Liver (tissue), 9 donors: ENCODE measurements around the gene UVSSA. TPM values are rescaled to one million over a fixed set of nuclear protein-coding genes. Genes with fewer than 3 reads are reported as not detected.

Source experiments
- DNase-seq: peaks from one replicate; pipeline ENCODE4 v3.0.0-alpha.2; 2017; ENCODE audit warnings: low spot score
- H3K27ac ChIP-seq, 2 donors: one replicate each; pipeline ENCODE4 v1.7.0; 2013; ENCODE audit warnings: inconsistent platforms in 2 of 2, low read length in 2 of 2, control low read depth in 1 of 2, low read depth in 1 of 2, mild to moderate bottlenecking in 1 of 2
- H3K27me3 ChIP-seq, 4 donors: one replicate each; pipeline versions ENCODE4 v1.6.1 to v1.7.0; 2013; ENCODE audit warnings: low read length in 3 of 4, inconsistent platforms in 1 of 4, mild to moderate bottlenecking in 1 of 4, moderate library complexity in 1 of 4; ENCODE audit not compliant: control insufficient read depth in 4 of 4, insufficient read depth in 4 of 4
- H3K36me3 ChIP-seq, 4 donors: one replicate each; pipeline versions ENCODE4 v1.6.1 to v1.7.0; 2013; ENCODE audit warnings: low read length in 3 of 4, mild to moderate bottlenecking in 3 of 4, low read depth in 1 of 4, moderate library complexity in 1 of 4; ENCODE audit not compliant: control insufficient read depth in 4 of 4, insufficient read depth in 3 of 4
- H3K4me1 ChIP-seq, 4 donors: one replicate each; pipeline versions ENCODE4 v1.6.1 to v1.7.0; 2013; ENCODE audit warnings: low read length in 3 of 4, mild to moderate bottlenecking in 3 of 4, moderate library complexity in 1 of 4; ENCODE audit not compliant: control insufficient read depth in 4 of 4, insufficient read depth in 4 of 4
- H3K4me3 ChIP-seq, 3 donors: one replicate each; pipeline versions ENCODE4 v1.6.1 to v1.7.0; 2013; ENCODE audit warnings: low read length in 3 of 3, control low read depth in 1 of 3, low read depth in 1 of 3, mild to moderate bottlenecking in 1 of 3
- H3K9ac ChIP-seq, 2 donors: one replicate each; pipeline ENCODE4 v1.7.0; 2013; ENCODE audit warnings: low read length in 2 of 2, mild to moderate bottlenecking in 2 of 2, moderate library complexity in 2 of 2, control low read depth in 1 of 2, low read depth in 1 of 2
- H3K9me3 ChIP-seq, 4 donors: one replicate each; pipeline versions ENCODE4 v1.6.1 to v1.7.0; 2013; ENCODE audit warnings: low read length in 3 of 4; ENCODE audit not compliant: control insufficient read depth in 4 of 4
- EGR1 ChIP-seq, 2 donors: IDR thresholded peaks; 2 replicates each; pipeline ENCODE4 v1.6.1; 2016 to 2018; ENCODE audit warnings: antibody characterized with exemption in 2 of 2, low read depth in 2 of 2
- FOXA1 ChIP-seq: IDR thresholded peaks from 2 replicates; pipeline ENCODE4 v1.6.1; 2016; ENCODE audit warnings: antibody characterized with exemption
- FOXA2 ChIP-seq: IDR thresholded peaks from 2 replicates; pipeline ENCODE4 v1.6.1; 2016; ENCODE audit warnings: antibody characterized with exemption
- GABPA ChIP-seq, 2 donors: IDR thresholded peaks in 1 of 2; conservative IDR thresholded peaks in 1 of 2; 2 replicates each; pipeline ENCODE4 v1.6.1; 2016; ENCODE audit warnings: antibody characterized with exemption in 2 of 2, mild to moderate bottlenecking in 1 of 2, moderate library complexity in 1 of 2
- HNF4A ChIP-seq, 2 donors: conservative IDR thresholded peaks; 2 replicates each; pipeline ENCODE4 v1.6.1; 2016; ENCODE audit warnings: antibody characterized with exemption in 2 of 2, mild to moderate bottlenecking in 2 of 2
- HNF4G ChIP-seq: IDR thresholded peaks from 2 replicates; pipeline ENCODE4 v1.6.1; 2016; ENCODE audit warnings: antibody characterized with exemption
- JUND ChIP-seq, 2 donors: IDR thresholded peaks; 2 replicates each; pipeline ENCODE4 v1.6.1; 2016; ENCODE audit warnings: antibody characterized with exemption in 2 of 2
- RAD21 ChIP-seq, 2 donors: IDR thresholded peaks; 2 replicates each; pipeline ENCODE4 v1.6.1; 2016; ENCODE audit warnings: antibody characterized with exemption in 2 of 2, mild to moderate bottlenecking in 2 of 2
- RXRA ChIP-seq, 2 donors: IDR thresholded peaks; 2 replicates each; pipeline ENCODE4 v1.6.1; 2017 to 2018; ENCODE audit warnings: antibody characterized with exemption in 2 of 2, mild to moderate bottlenecking in 1 of 2
- SP1 ChIP-seq: IDR thresholded peaks from 2 replicates; pipeline ENCODE4 v1.6.1; 2018; ENCODE audit warnings: antibody characterized with exemption, mild to moderate bottlenecking
- TAF1 ChIP-seq: conservative IDR thresholded peaks from 2 replicates; pipeline ENCODE4 v1.6.1; 2016; ENCODE audit warnings: antibody characterized with exemption, mild to moderate bottlenecking
- WGBS: extraction: QIAGEN DNeasy Blood & Tissue Kit; methylation state at CpG from one replicate; pipeline ENCODE4 v1.1.7; 2013; 5-methylcytosine and 5-hydroxymethylcytosine counted together
- polyA plus RNA-seq, 2 donors: library from polyadenylated mRNA; stranded (reverse) in 1 of 2; unstranded in 1 of 2; fragments of 200-250 nt in 1 of 2; fragments of >200 nt in 1 of 2; fragmentation: Nextera tagmentation in 1 of 2; extraction: Ambion mirVana in 1 of 2; gene quantifications; one replicate each; pipeline versions ENCODE4 v1.2.1 to v1.2.3, GENCODE V29; 2013 to 2015
- total RNA-seq, 2 donors: library from RNA; depleted of rRNA; stranded (reverse); fragments of >200 nt; gene quantifications; one replicate each; pipeline ENCODE4 v1.2.3, GENCODE V29; 2014
- TF ChIP-seq, protein P1 (sequence below): IDR thresholded peaks from 2 replicates; pipeline ENCODE4 v1.6.1; 2016; ENCODE audit warnings: antibody characterized with exemption
- TF ChIP-seq, protein P2 (sequence below): fragments of 150-350 bp; IDR thresholded peaks from 2 replicates; pipeline ENCODE4 v1.5.1; 2017; ENCODE audit warnings: improper control_type of control experiment, low read depth, low read length; ENCODE audit not compliant: missing input control
- TF ChIP-seq, protein P3 (sequence below): IDR thresholded peaks from 2 replicates; pipeline ENCODE4 v1.6.1; 2016; ENCODE audit warnings: antibody characterized with exemption
- TF ChIP-seq, protein P4 (sequence below): IDR thresholded peaks from 2 replicates; pipeline ENCODE4 v1.6.1; 2016; ENCODE audit warnings: antibody characterized with exemption
- donor health status: healthy.
- donor health status: healthy.
- donor health status: healthy.
- donor health status: healthy.
- donor health status: healthy.

UVSSA gene
- total and polyA plus RNA-seq, 4 donors: 2.2 to 18.3 (median 3.6) TPM

DNA sequence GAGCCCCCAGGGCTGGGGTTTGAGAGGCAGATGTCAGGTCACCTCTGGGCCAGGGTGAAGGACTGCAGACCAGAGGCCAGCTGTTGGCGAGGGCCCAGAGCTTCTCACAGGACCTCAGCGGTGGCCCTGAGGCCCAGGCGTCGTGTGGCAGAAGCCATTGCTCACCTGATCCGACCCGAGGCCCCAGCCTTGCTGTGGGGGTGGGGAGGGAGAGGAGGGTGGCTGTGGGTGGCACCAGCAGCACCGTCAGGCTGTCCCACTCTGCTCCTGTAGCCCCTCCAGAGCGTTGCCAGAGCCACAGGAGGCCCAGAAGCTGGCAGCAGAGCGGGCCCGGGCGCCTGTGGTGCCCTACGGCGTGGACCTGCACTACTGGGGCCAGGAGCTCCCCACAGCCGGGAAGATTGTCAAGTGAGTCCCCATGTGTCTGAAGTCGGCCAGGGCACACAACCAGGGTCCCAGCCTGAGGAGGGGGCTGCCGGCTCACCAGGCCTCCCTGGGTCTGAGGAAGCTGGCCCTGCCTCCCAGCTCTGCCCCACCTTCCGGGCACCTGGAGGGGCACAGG, 28.8 kb downstream of the UVSSA start:
- no peak for DNase-seq
- H3K27me3 ChIP-seq: no peaks in the 10 kb centered on the region

DNA sequence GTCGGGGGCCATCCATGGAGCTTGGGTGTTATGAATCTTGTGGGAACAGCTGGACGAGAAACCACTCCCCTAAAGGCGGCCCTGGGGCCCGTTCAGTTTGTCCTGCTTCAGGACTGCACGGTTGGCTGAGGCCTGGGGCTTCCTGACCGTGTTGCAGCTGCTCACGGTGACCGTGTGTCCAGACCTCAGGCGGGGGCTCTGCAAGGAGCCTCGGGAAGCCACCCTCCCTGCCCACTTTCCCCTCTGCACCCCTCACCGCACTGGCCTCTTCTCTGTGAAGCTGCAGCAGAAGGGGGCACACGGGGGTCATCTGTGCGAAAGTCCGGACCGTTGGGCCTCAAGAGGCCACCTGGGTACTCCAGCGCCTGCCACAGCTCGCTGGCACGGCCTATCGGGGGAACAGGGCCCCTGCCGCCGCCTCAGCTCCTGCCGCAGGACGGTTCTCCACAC, 29.4 kb downstream of the UVSSA start:
- H3K27me3 ChIP-seq: no peaks in the 10 kb centered on the region
- H3K36me3 ChIP-seq: peaks cover 0 to 12% (median 8%) of the 10 kb centered on the region in 4 donors
- H3K4me3 ChIP-seq: no peak overlapping the region
- no peaks in the 10 kb centered on the region for H3K9me3 ChIP-seq
- DNase-seq: no peak
- WGBS: 95% methylated on average over 23 of the region's 23 CpGs
- no peak overlapping the region for H3K27ac ChIP-seq
- H3K9ac ChIP-seq: no peak overlapping the region
- no peaks in the 10 kb centered on the region for H3K4me1 ChIP-seq
- TF ChIP-seq RAD21 (IDR thresholded peaks at IDR 0.05) (no peak), RXRA (IDR thresholded peaks at IDR 0.05) (no peak), HNF4A (conservative IDR thresholded peaks at IDR 0.05) (no peak), FOXA2 (no peak), SP1 (no peak), TAF1 (no peak), HNF4G (no peak), FOXA1 (no peak), EGR1 (IDR thresholded peaks at IDR 0.05; ENCODE audit: low read depth in 2 of 2) (no peak)
- TF ChIP-seq, protein P1, sequence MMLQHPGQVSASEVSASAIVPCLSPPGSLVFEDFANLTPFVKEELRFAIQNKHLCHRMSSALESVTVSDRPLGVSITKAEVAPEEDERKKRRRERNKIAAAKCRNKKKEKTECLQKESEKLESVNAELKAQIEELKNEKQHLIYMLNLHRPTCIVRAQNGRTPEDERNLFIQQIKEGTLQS: no peak
- TF ChIP-seq, protein P2, sequence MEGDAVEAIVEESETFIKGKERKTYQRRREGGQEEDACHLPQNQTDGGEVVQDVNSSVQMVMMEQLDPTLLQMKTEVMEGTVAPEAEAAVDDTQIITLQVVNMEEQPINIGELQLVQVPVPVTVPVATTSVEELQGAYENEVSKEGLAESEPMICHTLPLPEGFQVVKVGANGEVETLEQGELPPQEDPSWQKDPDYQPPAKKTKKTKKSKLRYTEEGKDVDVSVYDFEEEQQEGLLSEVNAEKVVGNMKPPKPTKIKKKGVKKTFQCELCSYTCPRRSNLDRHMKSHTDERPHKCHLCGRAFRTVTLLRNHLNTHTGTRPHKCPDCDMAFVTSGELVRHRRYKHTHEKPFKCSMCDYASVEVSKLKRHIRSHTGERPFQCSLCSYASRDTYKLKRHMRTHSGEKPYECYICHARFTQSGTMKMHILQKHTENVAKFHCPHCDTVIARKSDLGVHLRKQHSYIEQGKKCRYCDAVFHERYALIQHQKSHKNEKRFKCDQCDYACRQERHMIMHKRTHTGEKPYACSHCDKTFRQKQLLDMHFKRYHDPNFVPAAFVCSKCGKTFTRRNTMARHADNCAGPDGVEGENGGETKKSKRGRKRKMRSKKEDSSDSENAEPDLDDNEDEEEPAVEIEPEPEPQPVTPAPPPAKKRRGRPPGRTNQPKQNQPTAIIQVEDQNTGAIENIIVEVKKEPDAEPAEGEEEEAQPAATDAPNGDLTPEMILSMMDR: no peak
- TF ChIP-seq, protein P3, sequence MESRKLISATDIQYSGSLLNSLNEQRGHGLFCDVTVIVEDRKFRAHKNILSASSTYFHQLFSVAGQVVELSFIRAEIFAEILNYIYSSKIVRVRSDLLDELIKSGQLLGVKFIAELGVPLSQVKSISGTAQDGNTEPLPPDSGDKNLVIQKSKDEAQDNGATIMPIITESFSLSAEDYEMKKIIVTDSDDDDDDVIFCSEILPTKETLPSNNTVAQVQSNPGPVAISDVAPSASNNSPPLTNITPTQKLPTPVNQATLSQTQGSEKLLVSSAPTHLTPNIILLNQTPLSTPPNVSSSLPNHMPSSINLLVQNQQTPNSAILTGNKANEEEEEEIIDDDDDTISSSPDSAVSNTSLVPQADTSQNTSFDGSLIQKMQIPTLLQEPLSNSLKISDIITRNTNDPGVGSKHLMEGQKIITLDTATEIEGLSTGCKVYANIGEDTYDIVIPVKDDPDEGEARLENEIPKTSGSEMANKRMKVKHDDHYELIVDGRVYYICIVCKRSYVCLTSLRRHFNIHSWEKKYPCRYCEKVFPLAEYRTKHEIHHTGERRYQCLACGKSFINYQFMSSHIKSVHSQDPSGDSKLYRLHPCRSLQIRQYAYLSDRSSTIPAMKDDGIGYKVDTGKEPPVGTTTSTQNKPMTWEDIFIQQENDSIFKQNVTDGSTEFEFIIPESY: no peak

More for the DNA sequence above, 28.8 kb downstream of the UVSSA start:
- no peak overlapping the region for H3K9ac ChIP-seq
- H3K9me3 ChIP-seq: no peaks in the 10 kb centered on the region
- H3K36me3 ChIP-seq: peaks cover 0 to 12% (median 6%) of the 10 kb centered on the region in 4 donors
- TF ChIP-seq RXRA (IDR thresholded peaks at IDR 0.05): no peak
- TF ChIP-seq, protein P2: no peak
- no peak for TF ChIP-seq GABPA (IDR thresholded peaks at IDR 0.05 in 1 of 2, conservative IDR thresholded peaks at IDR 0.05 in 1 of 2)
- TF ChIP-seq HNF4G: no peak
- TF ChIP-seq, protein P4, sequence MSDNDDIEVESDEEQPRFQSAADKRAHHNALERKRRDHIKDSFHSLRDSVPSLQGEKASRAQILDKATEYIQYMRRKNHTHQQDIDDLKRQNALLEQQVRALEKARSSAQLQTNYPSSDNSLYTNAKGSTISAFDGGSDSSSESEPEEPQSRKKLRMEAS: no peak
- TF ChIP-seq RAD21 (IDR thresholded peaks at IDR 0.05): no peak
- no peak for TF ChIP-seq TAF1
- TF ChIP-seq, protein P3: no peak
- TF ChIP-seq, protein P1: no peak
- no peak for TF ChIP-seq JUND (IDR thresholded peaks at IDR 0.05)
- H3K27ac ChIP-seq: no peak overlapping the region
- H3K4me3 ChIP-seq: no peak overlapping the region
- 96% methylated on average over 17 of the region's 17 CpGs for WGBS
- H3K4me1 ChIP-seq: peaks cover 0 to 5% (median 2%) of the 10 kb centered on the region in 4 donors
